Measurements from ENCODE around the gene OR10H4. TPM values are rescaled to one million over a fixed set of nuclear protein-coding genes. Genes with fewer than 3 reads are reported as not detected.
"Not testable (repeated sequence)": the region's sequence is repeated elsewhere in the genome, so short reads cannot be mapped to it uniquely, and the experiment has no call there.

Gene OR10H4
- not detected for total RNA-seq

GRCh38 chr19:15948223-15949058, at the start of gene OR10H4:
OR10H4 (plus strand) TSS chr19:15949008; CDS start chr19:15949008, 0 bp downstream.
- intact Hi-C loops (cut with DNase I) = no loop called here
- DNase-seq = no peak
- Histone ChIP-seq H3K9me3 (no peaks in the 10 kb centered on the region), H3K27ac (no peak within 1 kb of the TSS), H3K4me3 (replicated peaks in 1 of 3) (no peak within 1 kb of the TSS), H3K27me3 (no peaks in the 10 kb centered on the region), H3K4me1 (no peaks in the 10 kb centered on the region), H3K36me3 (no peaks in the 10 kb centered on the region)
- no peak for TF ChIP-seq POLR2A (IDR thresholded peaks at IDR 0.05)
- no peak for TF ChIP-seq CTCF (IDR thresholded peaks at IDR 0.05)

- DNase-seq; H3K4me1 ChIP-seq; H3K9me3 ChIP-seq; H3K36me3 ChIP-seq; H3K4me3 ChIP-seq (replicated peaks in 1 of 3); H3K27ac ChIP-seq; H3K27me3 ChIP-seq; intact Hi-C loops (cut with DNase I): not testable (repeated sequence)
- WGBS, 2 donors = 22 to 48% methylated on average over 3 to 15 of the region's 30 CpGs
Measured at GRCh38 chr19:15899561-15899960, 49.2 kb upstream of the OR10H4 start.

- H3K4me3 ChIP-seq (replicated peaks in 1 of 3); H3K36me3 ChIP-seq; H3K4me1 ChIP-seq; H3K27ac ChIP-seq; H3K27me3 ChIP-seq; intact Hi-C loops (cut with DNase I); DNase-seq; H3K9me3 ChIP-seq: not testable (repeated sequence)
- 10 to 24% methylated on average over 9 to 15 of the region's 15 CpGs for WGBS, 2 donors
Measured at GRCh38 chr19:15900032-15900431, 48.8 kb upstream of the OR10H4 start.

- Histone ChIP-seq H3K27me3 (no peaks in the 10 kb centered on the region), H3K4me3 (replicated peaks in 1 of 3) (no peak overlapping the region), H3K4me1 (no peaks in the 10 kb centered on the region), H3K36me3 (no peaks in the 10 kb centered on the region), H3K27ac (no peak overlapping the region), H3K9me3 (no peaks in the 10 kb centered on the region)
- TF ChIP-seq POLR2A (IDR thresholded peaks at IDR 0.05) (no peak), CTCF (IDR thresholded peaks at IDR 0.05) (no peak)
- DNase-seq = no peak
- 77 to 84% methylated on average over 10 to 11 of the region's 11 CpGs for WGBS, 2 donors
- intact Hi-C loops (cut with DNase I) = no loop called here
Measured at GRCh38 chr19:15900504-15900903, 48.3 kb upstream of the OR10H4 start.

GRCh38 chr19:15902254-15902653, 46.6 kb upstream of the OR10H4 start:
- no peak for TF ChIP-seq CTCF (IDR thresholded peaks at IDR 0.05)
- TF ChIP-seq POLR2A (IDR thresholded peaks at IDR 0.05) = no peak
- intact Hi-C loops (cut with DNase I) = no loop called here
- H3K27ac ChIP-seq = no peak overlapping the region
- H3K27me3 ChIP-seq = no peaks in the 10 kb centered on the region
- no peaks in the 10 kb centered on the region for H3K4me1 ChIP-seq
- 73 to 89% methylated on average over 5 to 11 of the region's 11 CpGs for WGBS, 2 donors
- H3K9me3 ChIP-seq = no peaks in the 10 kb centered on the region
- DNase-seq = no peak
- no peak overlapping the region for H3K4me3 ChIP-seq (replicated peaks in 1 of 3)
- no peaks in the 10 kb centered on the region for H3K36me3 ChIP-seq

GRCh38 chr19:15902898-15903297, 45.9 kb upstream of the OR10H4 start:
- DNase-seq; H3K27me3 ChIP-seq; H3K4me3 ChIP-seq (replicated peaks in 1 of 3); H3K4me1 ChIP-seq; H3K27ac ChIP-seq; H3K9me3 ChIP-seq; H3K36me3 ChIP-seq; intact Hi-C loops (cut with DNase I): not testable (repeated sequence)
- WGBS, 2 donors = 92 to 93% methylated on average over 12 to 25 of the region's 29 CpGs
